Measurements from ENCODE around the gene PHLDB2.

PHLDB2 gene

GRCh38 chr3:111954228-111954990, 95.3 kb downstream of the PHLDB2 start:
- H3K4me1 ChIP-seq (ENCODE audit: control insufficient read depth, insufficient read depth, low read length), result peaks cover 24% of the 10 kb centered on the region
- H3K27me3 ChIP-seq (ENCODE audit: control insufficient read depth, insufficient read depth, low read length), result no peaks in the 10 kb centered on the region
- H3K9ac ChIP-seq (ENCODE audit: low read depth, low read length), result no peak overlapping the region
- no peaks in the 10 kb centered on the region for H3K36me3 ChIP-seq (ENCODE audit: control insufficient read depth, insufficient read depth, low read length)
- no peak overlapping the region for H3K4me3 ChIP-seq (ENCODE audit: low read depth, low read length)
- no peaks in the 10 kb centered on the region for H3K9me3 ChIP-seq (ENCODE audit: control insufficient read depth, insufficient read depth, low read length)

- Histone ChIP-seq H3K4me3 (ENCODE audit: low read depth, low read length) (no peak overlapping the region), H3K36me3 (ENCODE audit: control insufficient read depth, insufficient read depth, low read length) (no peaks in the 10 kb centered on the region), H3K27me3 (ENCODE audit: control insufficient read depth, insufficient read depth, low read length) (no peaks in the 10 kb centered on the region), H3K4me1 (ENCODE audit: control insufficient read depth, insufficient read depth, low read length) (peaks cover 24% of the 10 kb centered on the region), H3K9me3 (ENCODE audit: control insufficient read depth, insufficient read depth, low read length) (no peaks in the 10 kb centered on the region), H3K9ac (ENCODE audit: low read depth, low read length) (no peak overlapping the region)
These were observed 96.8 kb downstream of the PHLDB2 start for GRCh38 chr3:111955876-111956275.

GRCh38 chr3:111956449-111956848, 97.4 kb downstream of the PHLDB2 start:
- Histone ChIP-seq H3K27me3 (ENCODE audit: control insufficient read depth, insufficient read depth, low read length) (no peaks in the 10 kb centered on the region), H3K9me3 (ENCODE audit: control insufficient read depth, insufficient read depth, low read length) (no peaks in the 10 kb centered on the region), H3K4me1 (ENCODE audit: control insufficient read depth, insufficient read depth, low read length) (peaks cover 24% of the 10 kb centered on the region), H3K9ac (ENCODE audit: low read depth, low read length) (no peak overlapping the region), H3K36me3 (ENCODE audit: control insufficient read depth, insufficient read depth, low read length) (no peaks in the 10 kb centered on the region), H3K4me3 (ENCODE audit: low read depth, low read length) (no peak overlapping the region)

GRCh38 chr3:111956995-111957734, 98.1 kb downstream of the PHLDB2 start:
- Histone ChIP-seq H3K9me3 (ENCODE audit: control insufficient read depth, insufficient read depth, low read length) (no peaks in the 10 kb centered on the region), H3K9ac (ENCODE audit: low read depth, low read length) (no peak overlapping the region), H3K27me3 (ENCODE audit: control insufficient read depth, insufficient read depth, low read length) (no peaks in the 10 kb centered on the region), H3K4me3 (ENCODE audit: low read depth, low read length) (no peak overlapping the region), H3K4me1 (ENCODE audit: control insufficient read depth, insufficient read depth, low read length) (peaks cover 24% of the 10 kb centered on the region), H3K36me3 (ENCODE audit: control insufficient read depth, insufficient read depth, low read length) (no peaks in the 10 kb centered on the region)

- Histone ChIP-seq H3K4me3 (ENCODE audit: low read depth, low read length) (no peak overlapping the region), H3K4me1 (ENCODE audit: control insufficient read depth, insufficient read depth, low read length) (peaks cover 14% of the 10 kb centered on the region), H3K9ac (ENCODE audit: low read depth, low read length) (no peak overlapping the region), H3K27me3 (ENCODE audit: control insufficient read depth, insufficient read depth, low read length) (no peaks in the 10 kb centered on the region), H3K9me3 (ENCODE audit: control insufficient read depth, insufficient read depth, low read length) (no peaks in the 10 kb centered on the region), H3K36me3 (ENCODE audit: control insufficient read depth, insufficient read depth, low read length) (no peaks in the 10 kb centered on the region)
These were observed 102.5 kb downstream of the PHLDB2 start for GRCh38 chr3:111961461-111962164.

- Histone ChIP-seq H3K4me1 (ENCODE audit: control insufficient read depth, insufficient read depth, low read length) (peaks cover 6% of the 10 kb centered on the region), H3K36me3 (ENCODE audit: control insufficient read depth, insufficient read depth, low read length) (no peaks in the 10 kb centered on the region), H3K9me3 (ENCODE audit: control insufficient read depth, insufficient read depth, low read length) (no peaks in the 10 kb centered on the region), H3K4me3 (ENCODE audit: low read depth, low read length) (no peak overlapping the region), H3K9ac (ENCODE audit: low read depth, low read length) (no peak overlapping the region), H3K27me3 (ENCODE audit: control insufficient read depth, insufficient read depth, low read length) (no peaks in the 10 kb centered on the region)
These were observed 104.4 kb downstream of the PHLDB2 start for GRCh38 chr3:111963424-111963823.

- Histone ChIP-seq H3K36me3 (ENCODE audit: control insufficient read depth, insufficient read depth, low read length) (no peaks in the 10 kb centered on the region), H3K27me3 (ENCODE audit: control insufficient read depth, insufficient read depth, low read length) (no peaks in the 10 kb centered on the region), H3K4me3 (ENCODE audit: low read depth, low read length) (no peak overlapping the region), H3K9me3 (ENCODE audit: control insufficient read depth, insufficient read depth, low read length) (no peaks in the 10 kb centered on the region), H3K4me1 (ENCODE audit: control insufficient read depth, insufficient read depth, low read length) (peaks cover 6% of the 10 kb centered on the region), H3K9ac (ENCODE audit: low read depth, low read length) (no peak overlapping the region)
These were observed 106.4 kb downstream of the PHLDB2 start for GRCh38 chr3:111965484-111965883.

- H3K4me1 ChIP-seq (ENCODE audit: control insufficient read depth, insufficient read depth, low read length), result peaks cover 6% of the 10 kb centered on the region
- no peaks in the 10 kb centered on the region for H3K36me3 ChIP-seq (ENCODE audit: control insufficient read depth, insufficient read depth, low read length)
- H3K27me3 ChIP-seq (ENCODE audit: control insufficient read depth, insufficient read depth, low read length), result no peaks in the 10 kb centered on the region
- no peak overlapping the region for H3K4me3 ChIP-seq (ENCODE audit: low read depth, low read length)
- H3K9me3 ChIP-seq (ENCODE audit: control insufficient read depth, insufficient read depth, low read length), result no peaks in the 10 kb centered on the region
- no peak overlapping the region for H3K9ac ChIP-seq (ENCODE audit: low read depth, low read length)
These were observed 108.0 kb downstream of the PHLDB2 start for GRCh38 chr3:111967068-111967467.

GRCh38 chr3:111967651-111968274, 108.7 kb downstream of the PHLDB2 start:
- Histone ChIP-seq H3K4me3 (ENCODE audit: low read depth, low read length) (no peak overlapping the region), H3K36me3 (ENCODE audit: control insufficient read depth, insufficient read depth, low read length) (no peaks in the 10 kb centered on the region), H3K9me3 (ENCODE audit: control insufficient read depth, insufficient read depth, low read length) (no peaks in the 10 kb centered on the region), H3K9ac (ENCODE audit: low read depth, low read length) (no peak overlapping the region), H3K4me1 (ENCODE audit: control insufficient read depth, insufficient read depth, low read length) (peaks cover 6% of the 10 kb centered on the region), H3K27me3 (ENCODE audit: control insufficient read depth, insufficient read depth, low read length) (no peaks in the 10 kb centered on the region)

GRCh38 chr3:111968319-111969054, 109.4 kb downstream of the PHLDB2 start:
- peaks cover 6% of the 10 kb centered on the region for H3K4me1 ChIP-seq (ENCODE audit: control insufficient read depth, insufficient read depth, low read length)
- no peak overlapping the region for H3K9ac ChIP-seq (ENCODE audit: low read depth, low read length)

GRCh38 chr3:111970376-111970775, 111.3 kb downstream of the PHLDB2 start:
- Histone ChIP-seq H3K9me3 (ENCODE audit: control insufficient read depth, insufficient read depth, low read length) (no peaks in the 10 kb centered on the region), H3K36me3 (ENCODE audit: control insufficient read depth, insufficient read depth, low read length) (no peaks in the 10 kb centered on the region), H3K4me1 (ENCODE audit: control insufficient read depth, insufficient read depth, low read length) (peaks cover 6% of the 10 kb centered on the region), H3K9ac (ENCODE audit: low read depth, low read length) (no peak overlapping the region), H3K27me3 (ENCODE audit: control insufficient read depth, insufficient read depth, low read length) (no peaks in the 10 kb centered on the region), H3K4me3 (ENCODE audit: low read depth, low read length) (no peak overlapping the region)

More at GRCh38 chr3:111968319-111969054, 109.4 kb downstream of the PHLDB2 start:
- no peaks in the 10 kb centered on the region for H3K27me3 ChIP-seq (ENCODE audit: control insufficient read depth, insufficient read depth, low read length)
- H3K36me3 ChIP-seq (ENCODE audit: control insufficient read depth, insufficient read depth, low read length), result no peaks in the 10 kb centered on the region
- no peak overlapping the region for H3K4me3 ChIP-seq (ENCODE audit: low read depth, low read length)
- no peaks in the 10 kb centered on the region for H3K9me3 ChIP-seq (ENCODE audit: control insufficient read depth, insufficient read depth, low read length)

All from iPS-15b (cell line).